Liver (tissue), 9 donors: ENCODE measurements around the gene ELAVL1. TPM values are rescaled to one million over a fixed set of nuclear protein-coding genes. Genes with fewer than 3 reads are reported as not detected.

Source experiments
- DNase-seq: peaks from one replicate; pipeline ENCODE4 v3.0.0-alpha.2; 2017; ENCODE audit warnings: low spot score
- H3K27ac ChIP-seq, 2 donors: one replicate each; pipeline ENCODE4 v1.7.0; 2013; ENCODE audit warnings: inconsistent platforms in 2 of 2, low read length in 2 of 2, control low read depth in 1 of 2, low read depth in 1 of 2, mild to moderate bottlenecking in 1 of 2
- H3K27me3 ChIP-seq, 4 donors: one replicate each; pipeline versions ENCODE4 v1.6.1 to v1.7.0; 2013; ENCODE audit warnings: low read length in 3 of 4, inconsistent platforms in 1 of 4, mild to moderate bottlenecking in 1 of 4, moderate library complexity in 1 of 4; ENCODE audit not compliant: control insufficient read depth in 4 of 4, insufficient read depth in 4 of 4
- H3K36me3 ChIP-seq, 4 donors: one replicate each; pipeline versions ENCODE4 v1.6.1 to v1.7.0; 2013; ENCODE audit warnings: low read length in 3 of 4, mild to moderate bottlenecking in 3 of 4, low read depth in 1 of 4, moderate library complexity in 1 of 4; ENCODE audit not compliant: control insufficient read depth in 4 of 4, insufficient read depth in 3 of 4
- H3K4me1 ChIP-seq, 4 donors: one replicate each; pipeline versions ENCODE4 v1.6.1 to v1.7.0; 2013; ENCODE audit warnings: low read length in 3 of 4, mild to moderate bottlenecking in 3 of 4, moderate library complexity in 1 of 4; ENCODE audit not compliant: control insufficient read depth in 4 of 4, insufficient read depth in 4 of 4
- H3K4me3 ChIP-seq, 3 donors: one replicate each; pipeline versions ENCODE4 v1.6.1 to v1.7.0; 2013; ENCODE audit warnings: low read length in 3 of 3, control low read depth in 1 of 3, low read depth in 1 of 3, mild to moderate bottlenecking in 1 of 3
- H3K9ac ChIP-seq, 2 donors: one replicate each; pipeline ENCODE4 v1.7.0; 2013; ENCODE audit warnings: low read length in 2 of 2, mild to moderate bottlenecking in 2 of 2, moderate library complexity in 2 of 2, control low read depth in 1 of 2, low read depth in 1 of 2
- H3K9me3 ChIP-seq, 4 donors: one replicate each; pipeline versions ENCODE4 v1.6.1 to v1.7.0; 2013; ENCODE audit warnings: low read length in 3 of 4; ENCODE audit not compliant: control insufficient read depth in 4 of 4
- EGR1 ChIP-seq, 2 donors: IDR thresholded peaks; 2 replicates each; pipeline ENCODE4 v1.6.1; 2016 to 2018; ENCODE audit warnings: antibody characterized with exemption in 2 of 2, low read depth in 2 of 2
- FOXA1 ChIP-seq: IDR thresholded peaks from 2 replicates; pipeline ENCODE4 v1.6.1; 2016; ENCODE audit warnings: antibody characterized with exemption
- FOXA2 ChIP-seq: IDR thresholded peaks from 2 replicates; pipeline ENCODE4 v1.6.1; 2016; ENCODE audit warnings: antibody characterized with exemption
- GABPA ChIP-seq, 2 donors: IDR thresholded peaks in 1 of 2; conservative IDR thresholded peaks in 1 of 2; 2 replicates each; pipeline ENCODE4 v1.6.1; 2016; ENCODE audit warnings: antibody characterized with exemption in 2 of 2, mild to moderate bottlenecking in 1 of 2, moderate library complexity in 1 of 2
- HNF4A ChIP-seq, 2 donors: conservative IDR thresholded peaks; 2 replicates each; pipeline ENCODE4 v1.6.1; 2016; ENCODE audit warnings: antibody characterized with exemption in 2 of 2, mild to moderate bottlenecking in 2 of 2
- HNF4G ChIP-seq: IDR thresholded peaks from 2 replicates; pipeline ENCODE4 v1.6.1; 2016; ENCODE audit warnings: antibody characterized with exemption
- JUND ChIP-seq, 2 donors: IDR thresholded peaks; 2 replicates each; pipeline ENCODE4 v1.6.1; 2016; ENCODE audit warnings: antibody characterized with exemption in 2 of 2
- NR2F2 ChIP-seq: IDR thresholded peaks from 2 replicates; pipeline ENCODE4 v1.6.1; 2016; ENCODE audit warnings: antibody characterized with exemption
- RXRA ChIP-seq, 2 donors: IDR thresholded peaks; 2 replicates each; pipeline ENCODE4 v1.6.1; 2017 to 2018; ENCODE audit warnings: antibody characterized with exemption in 2 of 2, mild to moderate bottlenecking in 1 of 2
- SP1 ChIP-seq: IDR thresholded peaks from 2 replicates; pipeline ENCODE4 v1.6.1; 2018; ENCODE audit warnings: antibody characterized with exemption, mild to moderate bottlenecking
- TAF1 ChIP-seq: conservative IDR thresholded peaks from 2 replicates; pipeline ENCODE4 v1.6.1; 2016; ENCODE audit warnings: antibody characterized with exemption, mild to moderate bottlenecking
- YY1 ChIP-seq: IDR thresholded peaks from 2 replicates; pipeline ENCODE4 v1.6.1; 2016; ENCODE audit warnings: antibody characterized with exemption, mild to moderate bottlenecking
- WGBS: extraction: QIAGEN DNeasy Blood & Tissue Kit; methylation state at CpG from one replicate; pipeline ENCODE4 v1.1.7; 2013; 5-methylcytosine and 5-hydroxymethylcytosine counted together
- polyA plus RNA-seq, 2 donors: library from polyadenylated mRNA; stranded (reverse) in 1 of 2; unstranded in 1 of 2; fragments of 200-250 nt in 1 of 2; fragments of >200 nt in 1 of 2; fragmentation: Nextera tagmentation in 1 of 2; extraction: Ambion mirVana in 1 of 2; gene quantifications; one replicate each; pipeline versions ENCODE4 v1.2.1 to v1.2.3, GENCODE V29; 2013 to 2015
- total RNA-seq, 2 donors: library from RNA; depleted of rRNA; stranded (reverse); fragments of >200 nt; gene quantifications; one replicate each; pipeline ENCODE4 v1.2.3, GENCODE V29; 2014
- TF ChIP-seq, protein P1 (sequence below): IDR thresholded peaks from 2 replicates; pipeline ENCODE4 v1.6.1; 2016; ENCODE audit warnings: antibody characterized with exemption
- TF ChIP-seq, protein P2 (sequence below): IDR thresholded peaks from 2 replicates; pipeline ENCODE4 v1.6.1; 2016; ENCODE audit warnings: antibody characterized with exemption
- TF ChIP-seq, protein P3 (sequence below): IDR thresholded peaks from 2 replicates; pipeline ENCODE4 v1.6.1; 2016; ENCODE audit warnings: antibody characterized with exemption, mild to moderate bottlenecking
- TF ChIP-seq, protein P4 (sequence below): fragments of 150-350 bp; IDR thresholded peaks from 2 replicates; pipeline ENCODE4 v1.5.1; 2017; ENCODE audit warnings: improper control_type of control experiment, low read depth, low read length; ENCODE audit not compliant: missing input control
- TF ChIP-seq, protein P5 (sequence below): IDR thresholded peaks from 2 replicates; pipeline ENCODE4 v1.6.1; 2016; ENCODE audit warnings: antibody characterized with exemption
- donor health status: healthy.
- donor health status: healthy.
- donor health status: healthy.
- donor health status: healthy.
- donor health status: healthy.

The ELAVL1 gene
- total and polyA plus RNA-seq, 4 donors, result 14.4 to 33.7 (median 19.1) TPM

DNA sequence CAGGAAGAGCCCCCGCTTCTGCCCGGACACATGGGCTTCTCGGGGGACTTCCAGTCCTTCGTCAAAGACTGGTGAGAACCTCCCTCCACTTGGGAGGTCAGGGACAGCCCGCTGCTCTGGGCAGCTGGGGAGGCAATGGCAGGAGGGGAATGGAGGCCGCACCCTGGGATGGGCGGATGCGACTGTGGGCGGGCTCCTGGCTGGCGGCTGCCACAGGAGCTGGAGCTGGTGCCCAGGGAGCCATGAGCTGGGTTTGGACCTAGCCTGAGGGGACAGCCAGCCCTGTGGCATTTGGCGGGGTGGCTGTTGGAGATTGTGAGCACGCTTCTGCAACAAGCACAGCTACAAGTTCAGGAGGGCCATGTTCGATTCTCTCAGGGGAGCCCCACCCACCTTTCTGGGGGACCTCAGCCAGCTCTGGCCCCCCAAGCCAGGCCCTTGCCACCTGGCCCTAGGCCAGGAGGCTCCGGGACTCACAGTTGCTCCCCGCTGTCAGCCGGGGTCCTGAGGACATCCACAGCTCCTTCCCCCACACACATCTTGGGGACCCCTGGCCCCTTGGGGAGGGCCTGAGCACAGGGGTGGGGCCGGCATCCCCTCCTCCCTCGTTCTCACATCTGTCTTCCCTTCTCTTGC is 93.8 kb downstream of the ELAVL1 start:
- H3K36me3 ChIP-seq, result peaks cover 0 to 27% (median 12%) of the 10 kb centered on the region in 4 donors
- H3K9ac ChIP-seq, result no peak overlapping the region
- peaks cover 3 to 21% (median 10%) of the 10 kb centered on the region in 4 donors for H3K4me1 ChIP-seq
- TF ChIP-seq RXRA (IDR thresholded peaks at IDR 0.05), result no peak
- TF ChIP-seq, protein P1, sequence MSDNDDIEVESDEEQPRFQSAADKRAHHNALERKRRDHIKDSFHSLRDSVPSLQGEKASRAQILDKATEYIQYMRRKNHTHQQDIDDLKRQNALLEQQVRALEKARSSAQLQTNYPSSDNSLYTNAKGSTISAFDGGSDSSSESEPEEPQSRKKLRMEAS, result no peak
- H3K27me3 ChIP-seq, result no peaks in the 10 kb centered on the region
- WGBS, result 94% methylated on average over 18 of the region's 18 CpGs
- H3K9me3 ChIP-seq, result no peaks in the 10 kb centered on the region
- H3K27ac ChIP-seq, result no peak overlapping the region
- H3K4me3 ChIP-seq, result no peak overlapping the region
- DNase-seq, result no peak

DNA sequence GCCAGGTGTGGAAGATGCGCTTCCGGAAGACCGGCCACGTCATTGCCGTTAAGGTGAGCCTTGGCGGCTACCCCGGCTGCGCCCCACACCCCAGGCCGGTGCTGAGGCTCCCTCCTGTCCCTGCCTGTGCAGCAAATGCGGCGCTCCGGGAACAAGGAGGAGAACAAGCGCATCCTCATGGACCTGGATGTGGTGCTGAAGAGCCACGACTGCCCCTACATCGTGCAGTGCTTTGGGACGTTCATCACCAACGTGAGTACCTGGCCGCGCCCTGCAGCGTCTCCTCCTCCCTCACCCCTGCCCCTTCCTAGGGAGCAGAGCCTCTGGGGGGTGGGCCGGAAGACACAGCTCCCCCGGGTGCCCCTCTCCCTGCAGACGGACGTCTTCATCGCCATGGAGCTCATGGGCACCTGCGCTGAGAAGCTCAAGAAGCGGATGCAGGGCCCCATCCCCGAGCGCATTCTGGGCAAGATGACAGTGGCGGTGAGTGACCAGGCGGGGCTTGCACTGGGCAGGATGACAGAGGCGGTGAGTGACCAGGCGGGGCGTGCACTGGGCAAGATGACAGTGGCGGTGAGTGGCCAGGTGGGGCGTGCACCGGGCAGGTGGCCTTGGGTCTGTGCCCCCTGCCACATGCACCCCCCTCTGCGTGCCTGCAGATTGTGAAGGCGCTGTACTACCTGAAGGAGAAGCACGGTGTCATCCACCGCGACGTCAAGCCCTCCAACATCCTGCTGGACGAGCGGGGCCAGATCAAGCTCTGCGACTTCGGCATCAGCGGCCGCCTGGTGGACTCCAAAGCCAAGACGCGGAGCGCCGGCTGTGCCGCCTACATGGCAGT is 94.9 kb downstream of the ELAVL1 start:
- Histone ChIP-seq H3K4me1 (peaks cover 0 to 19% (median 5%) of the 10 kb centered on the region in 4 donors), H3K9me3 (no peaks in the 10 kb centered on the region), H3K4me3 (no peak overlapping the region), H3K27ac (no peak overlapping the region), H3K36me3 (peaks cover 0 to 27% (median 12%) of the 10 kb centered on the region in 4 donors), H3K27me3 (no peaks in the 10 kb centered on the region), H3K9ac (no peak overlapping the region)
- no peak for DNase-seq
- WGBS, result 92% methylated on average over 54 of the region's 54 CpGs
- TF ChIP-seq FOXA2, result no peak

DNA sequence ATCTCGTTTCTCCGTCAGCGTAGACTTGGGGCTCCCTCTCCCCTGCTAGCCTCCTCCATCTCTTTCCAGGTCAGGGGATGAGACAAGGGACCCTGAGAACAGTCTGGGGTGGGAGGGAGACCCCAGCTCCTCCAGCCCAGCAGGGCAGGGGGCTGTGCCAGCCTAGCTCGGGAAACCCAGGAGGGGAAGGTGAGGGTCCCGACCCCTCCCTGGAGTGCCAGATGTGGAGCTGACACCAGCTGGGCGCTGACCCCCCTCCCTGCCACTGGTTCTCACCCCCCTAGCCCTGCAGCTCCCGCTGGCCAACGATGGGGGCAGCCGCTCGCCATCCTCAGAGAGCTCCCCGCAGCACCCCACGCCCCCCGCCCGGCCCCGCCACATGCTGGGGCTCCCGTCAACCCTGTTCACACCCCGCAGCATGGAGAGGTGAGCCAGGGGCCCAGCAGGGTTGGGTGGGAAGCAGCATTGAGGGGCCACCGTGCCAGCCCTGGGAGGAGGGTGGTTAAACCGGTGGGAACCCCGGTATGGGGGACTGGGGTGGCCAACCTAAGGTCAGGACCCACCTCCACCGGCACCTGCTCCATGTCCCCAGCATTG is 95.9 kb downstream of the ELAVL1 start:
- DNase-seq, result no peak
- Histone ChIP-seq H3K27me3 (no peaks in the 10 kb centered on the region), H3K27ac (no peak overlapping the region), H3K36me3 (peaks cover 0 to 27% (median 12%) of the 10 kb centered on the region in 4 donors), H3K9me3 (no peaks in the 10 kb centered on the region), H3K4me1 (peaks cover 8 to 25% (median 11%) of the 10 kb centered on the region in 4 donors), H3K9ac (no peak overlapping the region), H3K4me3 (no peak overlapping the region)
- WGBS, result 92% methylated on average over 21 of the region's 21 CpGs
- TF ChIP-seq, protein P2, sequence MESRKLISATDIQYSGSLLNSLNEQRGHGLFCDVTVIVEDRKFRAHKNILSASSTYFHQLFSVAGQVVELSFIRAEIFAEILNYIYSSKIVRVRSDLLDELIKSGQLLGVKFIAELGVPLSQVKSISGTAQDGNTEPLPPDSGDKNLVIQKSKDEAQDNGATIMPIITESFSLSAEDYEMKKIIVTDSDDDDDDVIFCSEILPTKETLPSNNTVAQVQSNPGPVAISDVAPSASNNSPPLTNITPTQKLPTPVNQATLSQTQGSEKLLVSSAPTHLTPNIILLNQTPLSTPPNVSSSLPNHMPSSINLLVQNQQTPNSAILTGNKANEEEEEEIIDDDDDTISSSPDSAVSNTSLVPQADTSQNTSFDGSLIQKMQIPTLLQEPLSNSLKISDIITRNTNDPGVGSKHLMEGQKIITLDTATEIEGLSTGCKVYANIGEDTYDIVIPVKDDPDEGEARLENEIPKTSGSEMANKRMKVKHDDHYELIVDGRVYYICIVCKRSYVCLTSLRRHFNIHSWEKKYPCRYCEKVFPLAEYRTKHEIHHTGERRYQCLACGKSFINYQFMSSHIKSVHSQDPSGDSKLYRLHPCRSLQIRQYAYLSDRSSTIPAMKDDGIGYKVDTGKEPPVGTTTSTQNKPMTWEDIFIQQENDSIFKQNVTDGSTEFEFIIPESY, result no peak
- TF ChIP-seq GABPA (IDR thresholded peaks at IDR 0.05 in 1 of 2, conservative IDR thresholded peaks at IDR 0.05 in 1 of 2) (no peak), EGR1 (IDR thresholded peaks at IDR 0.05; ENCODE audit: low read depth in 2 of 2) (no peak), TAF1 (no peak), HNF4A (conservative IDR thresholded peaks at IDR 0.05) (no peak), HNF4G (no peak), SP1 (no peak), YY1 (no peak), JUND (IDR thresholded peaks at IDR 0.05) (no peak), FOXA1 (no peak), NR2F2 (no peak)
- TF ChIP-seq, protein P3, sequence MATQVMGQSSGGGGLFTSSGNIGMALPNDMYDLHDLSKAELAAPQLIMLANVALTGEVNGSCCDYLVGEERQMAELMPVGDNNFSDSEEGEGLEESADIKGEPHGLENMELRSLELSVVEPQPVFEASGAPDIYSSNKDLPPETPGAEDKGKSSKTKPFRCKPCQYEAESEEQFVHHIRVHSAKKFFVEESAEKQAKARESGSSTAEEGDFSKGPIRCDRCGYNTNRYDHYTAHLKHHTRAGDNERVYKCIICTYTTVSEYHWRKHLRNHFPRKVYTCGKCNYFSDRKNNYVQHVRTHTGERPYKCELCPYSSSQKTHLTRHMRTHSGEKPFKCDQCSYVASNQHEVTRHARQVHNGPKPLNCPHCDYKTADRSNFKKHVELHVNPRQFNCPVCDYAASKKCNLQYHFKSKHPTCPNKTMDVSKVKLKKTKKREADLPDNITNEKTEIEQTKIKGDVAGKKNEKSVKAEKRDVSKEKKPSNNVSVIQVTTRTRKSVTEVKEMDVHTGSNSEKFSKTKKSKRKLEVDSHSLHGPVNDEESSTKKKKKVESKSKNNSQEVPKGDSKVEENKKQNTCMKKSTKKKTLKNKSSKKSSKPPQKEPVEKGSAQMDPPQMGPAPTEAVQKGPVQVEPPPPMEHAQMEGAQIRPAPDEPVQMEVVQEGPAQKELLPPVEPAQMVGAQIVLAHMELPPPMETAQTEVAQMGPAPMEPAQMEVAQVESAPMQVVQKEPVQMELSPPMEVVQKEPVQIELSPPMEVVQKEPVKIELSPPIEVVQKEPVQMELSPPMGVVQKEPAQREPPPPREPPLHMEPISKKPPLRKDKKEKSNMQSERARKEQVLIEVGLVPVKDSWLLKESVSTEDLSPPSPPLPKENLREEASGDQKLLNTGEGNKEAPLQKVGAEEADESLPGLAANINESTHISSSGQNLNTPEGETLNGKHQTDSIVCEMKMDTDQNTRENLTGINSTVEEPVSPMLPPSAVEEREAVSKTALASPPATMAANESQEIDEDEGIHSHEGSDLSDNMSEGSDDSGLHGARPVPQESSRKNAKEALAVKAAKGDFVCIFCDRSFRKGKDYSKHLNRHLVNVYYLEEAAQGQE, result no peak
- TF ChIP-seq, protein P1, result no peak
- TF ChIP-seq, protein P4, sequence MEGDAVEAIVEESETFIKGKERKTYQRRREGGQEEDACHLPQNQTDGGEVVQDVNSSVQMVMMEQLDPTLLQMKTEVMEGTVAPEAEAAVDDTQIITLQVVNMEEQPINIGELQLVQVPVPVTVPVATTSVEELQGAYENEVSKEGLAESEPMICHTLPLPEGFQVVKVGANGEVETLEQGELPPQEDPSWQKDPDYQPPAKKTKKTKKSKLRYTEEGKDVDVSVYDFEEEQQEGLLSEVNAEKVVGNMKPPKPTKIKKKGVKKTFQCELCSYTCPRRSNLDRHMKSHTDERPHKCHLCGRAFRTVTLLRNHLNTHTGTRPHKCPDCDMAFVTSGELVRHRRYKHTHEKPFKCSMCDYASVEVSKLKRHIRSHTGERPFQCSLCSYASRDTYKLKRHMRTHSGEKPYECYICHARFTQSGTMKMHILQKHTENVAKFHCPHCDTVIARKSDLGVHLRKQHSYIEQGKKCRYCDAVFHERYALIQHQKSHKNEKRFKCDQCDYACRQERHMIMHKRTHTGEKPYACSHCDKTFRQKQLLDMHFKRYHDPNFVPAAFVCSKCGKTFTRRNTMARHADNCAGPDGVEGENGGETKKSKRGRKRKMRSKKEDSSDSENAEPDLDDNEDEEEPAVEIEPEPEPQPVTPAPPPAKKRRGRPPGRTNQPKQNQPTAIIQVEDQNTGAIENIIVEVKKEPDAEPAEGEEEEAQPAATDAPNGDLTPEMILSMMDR, result no peak
- TF ChIP-seq, protein P5, sequence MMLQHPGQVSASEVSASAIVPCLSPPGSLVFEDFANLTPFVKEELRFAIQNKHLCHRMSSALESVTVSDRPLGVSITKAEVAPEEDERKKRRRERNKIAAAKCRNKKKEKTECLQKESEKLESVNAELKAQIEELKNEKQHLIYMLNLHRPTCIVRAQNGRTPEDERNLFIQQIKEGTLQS, result no peak
